HCT116 (cell line): ENCODE results near the gene TDRD10. TPM values are rescaled to one million over a fixed set of nuclear protein-coding genes. Genes with fewer than 3 reads are reported as not detected.

Experiments used
- ATAC-seq: fragments of 200-7000 bp; cut with Tn5 transposase; 2 replicates; pipeline ENCODE4 v1.9.1; 2020; ENCODE audit warnings: mild to moderate bottlenecking, moderate library complexity
- BruUV-seq: library from RNA; stranded (reverse); fragments of 400-500 nt; replicated peaks from 2 replicates; lab custom pipeline; 2021; lab: Mats Ljungman, UMichigan
- CTCF ChIA-PET: fragments of 300-600 bp; sonication (Branson Sonifier 250); formaldehyde crosslinking; loops from one replicate; lab custom pipeline; 2021; ENCODE audit warnings: antibody characterized with exemption; lab: Charles Lee
- POLR2A ChIA-PET: fragments of 300-600, 350-600 bp; sonication (Branson Sonifier 250); formaldehyde crosslinking; loops from one replicate; lab custom pipeline; 2021; ENCODE audit warnings: antibody characterized with exemption; lab: Charles Lee
- RAD21 ChIA-PET, 2 experiments: fragments of 300-600 bp; sonication (Branson Sonifier 250); formaldehyde crosslinking; loops; one replicate each; lab custom pipeline; 2023; ENCODE audit warnings: low total read pairs in 2 of 2; ENCODE audit not compliant: uncharacterized antibody in 2 of 2, unreplicated experiment in 2 of 2, low non-redundant PET in 1 of 2; lab: Charles Lee
- DNase-seq: peaks from one replicate; pipeline ENCODE4 v3.0.0-alpha.2; 2010; ENCODE audit warnings: low read depth, low spot score
- H2AFZ ChIP-seq: fragments of 200-600 bp; shearing (Covaris generic), sonication (generic); 2 replicates; pipeline ENCODE4 v1.6.1; 2017; ENCODE audit warnings: low read depth, mixed run types, mixed read lengths, antibody characterized with exemption, low read length; ENCODE audit not compliant: poor library complexity, severe bottlenecking
- H3K27ac ChIP-seq: 2 replicates; pipeline ENCODE4 v1.5.1; 2012; ENCODE audit warnings: low read depth, low read length
- H3K27me3 ChIP-seq: fragments of 200-600 bp; sonication (generic); 2 replicates; pipeline ENCODE4 v1.6.1; 2016; ENCODE audit warnings: mixed run types, low read length, mixed read lengths; ENCODE audit not compliant: insufficient read depth
- H3K36me3 ChIP-seq, 2 experiments: fragments of 200-500 bp in 1 of 2; fragments of 200-600 bp in 1 of 2; sonication (Bioruptor generic) in 1 of 2; sonication (generic) in 1 of 2; 2 replicates each; pipeline versions ENCODE4 v1.5.1 to v1.6.1; 2014 to 2016; ENCODE audit warnings: low read length in 2 of 2, inconsistent platforms in 1 of 2, mixed read lengths in 1 of 2, mixed run types in 1 of 2; ENCODE audit not compliant: insufficient read depth in 2 of 2, control insufficient read depth in 1 of 2
- H3K4me1 ChIP-seq, 2 experiments: fragments of 200-600 bp in 1 of 2; sonication (generic) in 1 of 2; 2 replicates each; pipeline versions ENCODE4 v1.5.1 to v1.6.1; 2012 to 2017; ENCODE audit warnings: low read length in 2 of 2, inconsistent platforms in 1 of 2, mild to moderate bottlenecking in 1 of 2, mixed read lengths in 1 of 2, mixed run types in 1 of 2, moderate library complexity in 1 of 2; ENCODE audit not compliant: insufficient read depth in 2 of 2, control insufficient read depth in 1 of 2
- H3K4me2 ChIP-seq: fragments of 200-600 bp; sonication (generic); 2 replicates; pipeline ENCODE4 v1.6.1; 2017; ENCODE audit warnings: mixed run types, low read length, mixed read lengths
- H3K4me3 ChIP-seq, 2 experiments: fragments of 200-600 bp in 1 of 2; sonication (generic) in 1 of 2; replicated peaks in 1 of 2; 2 replicates each; pipeline ENCODE4 v1.5.1; 2011 to 2016; ENCODE audit warnings: low read length in 2 of 2, control low read depth in 1 of 2, low read depth in 1 of 2, mild to moderate bottlenecking in 1 of 2, mixed read lengths in 1 of 2, mixed run types in 1 of 2
- H3K79me2 ChIP-seq: fragments of 200-600 bp; sonication (generic); 2 replicates; pipeline ENCODE4 v1.6.1; 2017; ENCODE audit warnings: mild to moderate bottlenecking, mixed run types, low read length, moderate library complexity, mixed read lengths; ENCODE audit not compliant: insufficient read depth
- H3K9ac ChIP-seq: fragments of 200-600 bp; sonication (generic); 2 replicates; pipeline ENCODE4 v1.6.1; 2016; ENCODE audit warnings: low read length, mixed read lengths
- H3K9me2 ChIP-seq: fragments of 200-600 bp; sonication (generic), shearing (Covaris generic); 2 replicates; pipeline ENCODE4 v1.6.1; 2017; ENCODE audit warnings: mixed run types, mild to moderate bottlenecking, moderate library complexity; ENCODE audit not compliant: insufficient read depth
- H3K9me3 ChIP-seq, 2 experiments: fragments of 200-500 bp in 1 of 2; fragments of 200-600 bp in 1 of 2; sonication (Bioruptor generic) in 1 of 2; sonication (generic) in 1 of 2; 2 replicates each; pipeline ENCODE4 v1.6.1; 2014 to 2017; ENCODE audit warnings: low read length in 2 of 2, mixed read lengths in 2 of 2, inconsistent platforms in 1 of 2, low read depth in 1 of 2, mild to moderate bottlenecking in 1 of 2, mixed run types in 1 of 2, moderate library complexity in 1 of 2; ENCODE audit not compliant: control insufficient read depth in 1 of 2, insufficient read depth in 1 of 2
- H4K20me1 ChIP-seq: fragments of 200-600 bp; sonication (generic), shearing (Covaris generic); 2 replicates; pipeline ENCODE4 v1.6.1; 2017; ENCODE audit warnings: mixed run types, mild to moderate bottlenecking, moderate library complexity; ENCODE audit not compliant: insufficient read depth
- CBX3 ChIP-seq: IDR thresholded peaks from 2 replicates; pipeline ENCODE4 v1.6.1; 2012; ENCODE audit warnings: low read depth
- EGR1 ChIP-seq: IDR thresholded peaks from 2 replicates; pipeline ENCODE4 v1.6.1; 2012; ENCODE audit warnings: low read depth
- ELF1 ChIP-seq: IDR thresholded peaks from 2 replicates; pipeline ENCODE4 v1.6.1; 2012; ENCODE audit warnings: low read depth, borderline replicate concordance
- EZH2 ChIP-seq: fragments of 200-600 bp; sonication (generic); IDR thresholded peaks from 2 replicates; pipeline ENCODE4 v1.6.1; 2017; ENCODE audit warnings: antibody characterized with exemption, mixed run types
- EZH2phosphoT487 ChIP-seq: fragments of 200-600 bp; IDR thresholded peaks from 2 replicates; pipeline ENCODE4 v1.6.1; 2018; ENCODE audit warnings: antibody characterized with exemption, borderline replicate concordance
- JUND ChIP-seq: IDR thresholded peaks from 2 replicates; pipeline ENCODE4 v1.6.1; 2012
- SRF ChIP-seq: IDR thresholded peaks from 2 replicates; pipeline ENCODE4 v1.6.1; 2012; ENCODE audit warnings: low read depth
- TCF7L2 ChIP-seq: IDR thresholded peaks from 2 replicates; pipeline ENCODE4 v1.7.0; 2011; ENCODE audit warnings: borderline replicate concordance, inconsistent platforms; ENCODE audit not compliant: insufficient read depth, insufficient read length; ENCODE audit errors: extremely low read depth
- YY1 ChIP-seq: IDR thresholded peaks from 2 replicates; pipeline ENCODE4 v1.6.1; 2011; ENCODE audit warnings: low read length, low read depth, moderate library complexity, mild to moderate bottlenecking; ENCODE audit not compliant: insufficient replicate concordance; ENCODE audit errors: extremely low read depth
- ZNF274 ChIP-seq: fragments of 200-500 bp; sonication (Bioruptor generic); IDR thresholded peaks from 2 replicates; pipeline ENCODE4 v1.6.1; 2014; ENCODE audit warnings: mild to moderate bottlenecking, low read depth, low read length, inconsistent platforms
- intact Hi-C: fragments of 100-400 bp; cut with micrococcal nuclease; formaldehyde crosslinking; loops from 2 replicates; pipeline ENCODE4 v1.10.0; 2022
- total RNA-seq: library from RNA; stranded (reverse); gene quantifications from one replicate; pipeline ENCODE4 v1.2.1, GENCODE V29; 2021; ENCODE audit not compliant: unreplicated experiment
- TF ChIP-seq, protein P1 (sequence below), 3 experiments: fragments of 200-600 bp in 1 of 3; sonication (generic) in 1 of 3; IDR thresholded peaks in 2 of 3; conservative IDR thresholded peaks in 1 of 3; 2 replicates each; pipeline ENCODE4 v1.5.1; 2012 to 2017; ENCODE audit warnings: low read depth in 2 of 3, low read length in 2 of 3, antibody characterized with exemption in 1 of 3, borderline replicate concordance in 1 of 3, control low read depth in 1 of 3, mild to moderate bottlenecking in 1 of 3, mixed read lengths in 1 of 3, mixed run types in 1 of 3, moderate library complexity in 1 of 3; ENCODE audit not compliant: insufficient read depth in 1 of 3
- TF ChIP-seq, protein P2 (sequence below): IDR thresholded peaks from 2 replicates; pipeline ENCODE4 v1.6.1; 2012
- TF ChIP-seq, protein P3 (sequence below): IDR thresholded peaks from 2 replicates; pipeline ENCODE4 v1.6.1; 2012; ENCODE audit warnings: low read depth
- TF ChIP-seq, protein P4 (sequence below): IDR thresholded peaks from 2 replicates; pipeline ENCODE4 v1.6.1; 2011; ENCODE audit warnings: mild to moderate bottlenecking, low read length, moderate library complexity; ENCODE audit not compliant: insufficient replicate concordance; ENCODE audit errors: extremely low read depth

Gene TDRD10
- total RNA-seq, 1 experiment from 2014 or later, result not detected

DNA sequence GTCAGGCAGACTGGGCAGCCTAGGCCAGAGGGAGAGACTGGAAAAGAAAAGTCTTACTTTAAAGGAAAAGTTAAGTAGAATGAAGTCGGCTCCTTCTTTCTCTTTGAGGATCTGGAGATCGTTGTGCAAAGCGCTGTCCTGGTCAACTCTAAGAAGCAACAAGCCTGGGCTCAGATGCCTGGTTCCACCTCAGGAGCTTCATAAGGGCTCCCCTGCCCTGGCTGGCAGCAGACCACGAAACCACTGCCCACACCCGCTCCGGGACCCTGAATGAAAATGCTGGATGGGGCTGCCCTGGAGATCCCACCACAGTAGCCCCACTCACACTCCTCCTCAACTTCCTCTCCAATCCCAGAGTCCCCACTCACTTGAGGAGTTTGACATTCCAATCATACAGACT, 50.0 kb downstream of the TDRD10 start:
- intact Hi-C loops, result no loop called here
- Histone ChIP-seq H3K4me2 (no peak overlapping the region), H3K4me3 (no peak overlapping the region), H3K9me3 (no peaks in the 10 kb centered on the region), H3K9me2 (no peaks in the 10 kb centered on the region), H3K36me3 (peaks cover 61 to 69% of the 10 kb centered on the region in 2 experiments), H4K20me1 (no peaks in the 10 kb centered on the region), H3K9ac (no peak overlapping the region), H3K27ac (no peak overlapping the region), H3K4me1 (peaks cover 6 to 8% of the 10 kb centered on the region in 2 experiments), H3K27me3 (no peaks in the 10 kb centered on the region), H3K79me2 (peaks cover 18% of the 10 kb centered on the region), H2AFZ (no peak overlapping the region)
- CTCF ChIA-PET, result no interaction called here
- DNase-seq, result no peak
- no peak for ATAC-seq
- no TSS peak for BruUV-seq
- TF ChIP-seq EZH2phosphoT487 (no peak), ELF1 (no peak), SRF (no peak), ZNF274 (no peak), CBX3 (no peak), YY1 (no peak), EZH2 (no peak), JUND (no peak), EGR1 (no peak), TCF7L2 (no peak)
- TF ChIP-seq, protein P1, sequence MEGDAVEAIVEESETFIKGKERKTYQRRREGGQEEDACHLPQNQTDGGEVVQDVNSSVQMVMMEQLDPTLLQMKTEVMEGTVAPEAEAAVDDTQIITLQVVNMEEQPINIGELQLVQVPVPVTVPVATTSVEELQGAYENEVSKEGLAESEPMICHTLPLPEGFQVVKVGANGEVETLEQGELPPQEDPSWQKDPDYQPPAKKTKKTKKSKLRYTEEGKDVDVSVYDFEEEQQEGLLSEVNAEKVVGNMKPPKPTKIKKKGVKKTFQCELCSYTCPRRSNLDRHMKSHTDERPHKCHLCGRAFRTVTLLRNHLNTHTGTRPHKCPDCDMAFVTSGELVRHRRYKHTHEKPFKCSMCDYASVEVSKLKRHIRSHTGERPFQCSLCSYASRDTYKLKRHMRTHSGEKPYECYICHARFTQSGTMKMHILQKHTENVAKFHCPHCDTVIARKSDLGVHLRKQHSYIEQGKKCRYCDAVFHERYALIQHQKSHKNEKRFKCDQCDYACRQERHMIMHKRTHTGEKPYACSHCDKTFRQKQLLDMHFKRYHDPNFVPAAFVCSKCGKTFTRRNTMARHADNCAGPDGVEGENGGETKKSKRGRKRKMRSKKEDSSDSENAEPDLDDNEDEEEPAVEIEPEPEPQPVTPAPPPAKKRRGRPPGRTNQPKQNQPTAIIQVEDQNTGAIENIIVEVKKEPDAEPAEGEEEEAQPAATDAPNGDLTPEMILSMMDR (IDR thresholded peaks at IDR 0.05 in 2 of 3, conservative IDR thresholded peaks at IDR 0.05 in 1 of 3; ENCODE audit: borderline replicate concordance in 1 of 3, insufficient read depth in 1 of 3, low read depth in 2 of 3, low read length in 2 of 3), result no peak
- TF ChIP-seq, protein P2, sequence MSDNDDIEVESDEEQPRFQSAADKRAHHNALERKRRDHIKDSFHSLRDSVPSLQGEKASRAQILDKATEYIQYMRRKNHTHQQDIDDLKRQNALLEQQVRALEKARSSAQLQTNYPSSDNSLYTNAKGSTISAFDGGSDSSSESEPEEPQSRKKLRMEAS, result no peak
- TF ChIP-seq, protein P3, sequence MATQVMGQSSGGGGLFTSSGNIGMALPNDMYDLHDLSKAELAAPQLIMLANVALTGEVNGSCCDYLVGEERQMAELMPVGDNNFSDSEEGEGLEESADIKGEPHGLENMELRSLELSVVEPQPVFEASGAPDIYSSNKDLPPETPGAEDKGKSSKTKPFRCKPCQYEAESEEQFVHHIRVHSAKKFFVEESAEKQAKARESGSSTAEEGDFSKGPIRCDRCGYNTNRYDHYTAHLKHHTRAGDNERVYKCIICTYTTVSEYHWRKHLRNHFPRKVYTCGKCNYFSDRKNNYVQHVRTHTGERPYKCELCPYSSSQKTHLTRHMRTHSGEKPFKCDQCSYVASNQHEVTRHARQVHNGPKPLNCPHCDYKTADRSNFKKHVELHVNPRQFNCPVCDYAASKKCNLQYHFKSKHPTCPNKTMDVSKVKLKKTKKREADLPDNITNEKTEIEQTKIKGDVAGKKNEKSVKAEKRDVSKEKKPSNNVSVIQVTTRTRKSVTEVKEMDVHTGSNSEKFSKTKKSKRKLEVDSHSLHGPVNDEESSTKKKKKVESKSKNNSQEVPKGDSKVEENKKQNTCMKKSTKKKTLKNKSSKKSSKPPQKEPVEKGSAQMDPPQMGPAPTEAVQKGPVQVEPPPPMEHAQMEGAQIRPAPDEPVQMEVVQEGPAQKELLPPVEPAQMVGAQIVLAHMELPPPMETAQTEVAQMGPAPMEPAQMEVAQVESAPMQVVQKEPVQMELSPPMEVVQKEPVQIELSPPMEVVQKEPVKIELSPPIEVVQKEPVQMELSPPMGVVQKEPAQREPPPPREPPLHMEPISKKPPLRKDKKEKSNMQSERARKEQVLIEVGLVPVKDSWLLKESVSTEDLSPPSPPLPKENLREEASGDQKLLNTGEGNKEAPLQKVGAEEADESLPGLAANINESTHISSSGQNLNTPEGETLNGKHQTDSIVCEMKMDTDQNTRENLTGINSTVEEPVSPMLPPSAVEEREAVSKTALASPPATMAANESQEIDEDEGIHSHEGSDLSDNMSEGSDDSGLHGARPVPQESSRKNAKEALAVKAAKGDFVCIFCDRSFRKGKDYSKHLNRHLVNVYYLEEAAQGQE, result no peak
- TF ChIP-seq, protein P4, sequence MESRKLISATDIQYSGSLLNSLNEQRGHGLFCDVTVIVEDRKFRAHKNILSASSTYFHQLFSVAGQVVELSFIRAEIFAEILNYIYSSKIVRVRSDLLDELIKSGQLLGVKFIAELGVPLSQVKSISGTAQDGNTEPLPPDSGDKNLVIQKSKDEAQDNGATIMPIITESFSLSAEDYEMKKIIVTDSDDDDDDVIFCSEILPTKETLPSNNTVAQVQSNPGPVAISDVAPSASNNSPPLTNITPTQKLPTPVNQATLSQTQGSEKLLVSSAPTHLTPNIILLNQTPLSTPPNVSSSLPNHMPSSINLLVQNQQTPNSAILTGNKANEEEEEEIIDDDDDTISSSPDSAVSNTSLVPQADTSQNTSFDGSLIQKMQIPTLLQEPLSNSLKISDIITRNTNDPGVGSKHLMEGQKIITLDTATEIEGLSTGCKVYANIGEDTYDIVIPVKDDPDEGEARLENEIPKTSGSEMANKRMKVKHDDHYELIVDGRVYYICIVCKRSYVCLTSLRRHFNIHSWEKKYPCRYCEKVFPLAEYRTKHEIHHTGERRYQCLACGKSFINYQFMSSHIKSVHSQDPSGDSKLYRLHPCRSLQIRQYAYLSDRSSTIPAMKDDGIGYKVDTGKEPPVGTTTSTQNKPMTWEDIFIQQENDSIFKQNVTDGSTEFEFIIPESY, result no peak
- POLR2A ChIA-PET, result no interaction called here
- RAD21 ChIA-PET, result no interaction called here
